ENCODE results near the gene MCM3AP.
"Not testable (repeated sequence)": the region's sequence is repeated elsewhere in the genome, so short reads cannot be mapped to it uniquely, and the experiment has no call there.

The MCM3AP gene

GRCh38 chr21:46239817-46240325 lies 45.5 kb downstream of the MCM3AP start:
- no peak for DNase-seq

GRCh38 chr21:46237474-46237873 lies 47.9 kb downstream of the MCM3AP start:
- no peak for DNase-seq

- no peak for DNase-seq
Measured at GRCh38 chr21:46234436-46234950, 50.9 kb downstream of the MCM3AP start.

GRCh38 chr21:46229923-46230260 lies 55.5 kb downstream of the MCM3AP start:
- no peak for DNase-seq

GRCh38 chr21:46229133-46229922 lies 56.1 kb downstream of the MCM3AP start:
- no peak for DNase-seq

- DNase-seq = peak; percentile 99
Measured at GRCh38 chr21:46228345-46229051, 56.9 kb downstream of the MCM3AP start, which contains the start of gene LSS. Gene LSS (minus strand): TSS chr21:46228774. CDS start chr21:46228745, 29 bp downstream.

- DNase-seq = no peak
Measured at GRCh38 chr21:46227811-46228344, 57.5 kb downstream of the MCM3AP start.

GRCh38 chr21:46226920-46227599 lies 58.4 kb downstream of the MCM3AP start:
- DNase-seq = no peak

- DNase-seq = no peak
Measured at GRCh38 chr21:46226146-46226545, 59.3 kb downstream of the MCM3AP start.

- not testable (repeated sequence) for DNase-seq
Measured at GRCh38 chr21:46223661-46224060, 61.8 kb downstream of the MCM3AP start.

- DNase-seq = no peak
Measured at GRCh38 chr21:46223217-46223616, 62.2 kb downstream of the MCM3AP start.

- no peak for DNase-seq
Measured at GRCh38 chr21:46222436-46223116, 62.8 kb downstream of the MCM3AP start.

- DNase-seq = no peak
Measured at GRCh38 chr21:46221664-46222435, 63.6 kb downstream of the MCM3AP start.

- no peak for DNase-seq
Measured at GRCh38 chr21:46220847-46221246, 64.6 kb downstream of the MCM3AP start.

- no peak for DNase-seq
Measured at GRCh38 chr21:46220275-46220810, 65.1 kb downstream of the MCM3AP start.

- no peak for DNase-seq
Measured at GRCh38 chr21:46219591-46220239, 65.7 kb downstream of the MCM3AP start.

GRCh38 chr21:46218906-46219590 lies 66.4 kb downstream of the MCM3AP start:
- DNase-seq = no peak

- DNase-seq = no peak
Measured at GRCh38 chr21:46217511-46218196, 67.8 kb downstream of the MCM3AP start.

- no peak for DNase-seq
Measured at GRCh38 chr21:46216132-46216747, 69.2 kb downstream of the MCM3AP start.
